ENCODE results near the gene GGT6. TPM values are rescaled to one million over a fixed set of nuclear protein-coding genes. Genes with fewer than 3 reads are reported as not detected.

Gene GGT6
- total RNA-seq, 4 donors from 2014 or later = 46.0 to 141 (median 68.5) TPM

- Histone ChIP-seq H3K4me1 (peaks cover 17 to 99% (median 32%) of the 10 kb centered on the region in 3 donors), H3K27me3 (peaks cover 0 to 24% (median 0%) of the 10 kb centered on the region in 4 donors), H3K27ac (peak overlapping the region in 3 of 4 donors; percentile 66 to 81 (median 66)), H3K4me3 (no peak overlapping the region), H3K9me3 (no peaks in the 10 kb centered on the region), H3K36me3 (no peaks in the 10 kb centered on the region)
- no peak for TF ChIP-seq POLR2A (IDR thresholded peaks at IDR 0.05)
- TF ChIP-seq CTCF (IDR thresholded peaks at IDR 0.05) = no peak
- 76 to 86% methylated on average over 6 to 7 of the region's 8 CpGs for WGBS, 2 donors
- intact Hi-C loops (cut with DNase I) = no loop called here
- no peak for DNase-seq
These were observed 52.8 kb downstream of the GGT6 start for GRCh38 chr17:4507361-4508111.

Other genes starting within 250 kb of the GGT6 start
- gene UBE2G1, start 193.9 kb downstream of the GGT6 start, total RNA-seq = 10 to 100 TPM; 52.5 to 88.2 (median 73.5) TPM
- gene SPNS3, start 126.6 kb downstream of the GGT6 start, total RNA-seq = under 1 TPM in 1 of 4 donors, not detected in 3; 0.27 TPM
- 10 to 100 TPM; 36.8 to 66.6 (median 47.6) TPM for gene SPNS2, start 61.7 kb downstream of the GGT6 start, total RNA-seq
- gene MYBBP1A, start 5.2 kb downstream of the GGT6 start, total RNA-seq = 10 to 100 TPM; 32.4 to 70.0 (median 54.4) TPM
- under 1 TPM; 0.41 to 0.76 (median 0.69) TPM for gene SMTNL2, start 24.0 kb upstream of the GGT6 start, total RNA-seq
- under 1 TPM in 1 of 4 donors, not detected in 3; 0.30 TPM for gene ALOX15, start 81.1 kb upstream of the GGT6 start, total RNA-seq
- 10 to 100 TPM; 10.3 to 25.0 (median 14.7) TPM for gene PELP1, start 143.6 kb upstream of the GGT6 start, total RNA-seq
- 10 to 100 TPM in 2 of 4 donors, 1 to 10 TPM in 2; 4.4 to 24.8 (median 10.1) TPM for gene ARRB2, start 150.1 kb upstream of the GGT6 start, total RNA-seq
- gene MED11, start 170.9 kb upstream of the GGT6 start, total RNA-seq = 10 to 100 TPM; 17.3 to 45.3 (median 29.7) TPM
- 1 to 10 TPM in 2 of 4 donors, not detected in 2; 1.1 to 1.7 TPM for gene ZMYND15, start 179.3 kb upstream of the GGT6 start, total RNA-seq
- 10 to 100 TPM; 15.2 to 28.2 (median 19.5) TPM for gene CXCL16, start 179.4 kb upstream of the GGT6 start, total RNA-seq
- gene TM4SF5, start 211.3 kb upstream of the GGT6 start, total RNA-seq = not detected
- gene VMO1, start 225.8 kb upstream of the GGT6 start, total RNA-seq = 1 to 10 TPM in 3 of 4 donors, not detected in 1; 1.3 to 5.2 (median 1.5) TPM
- gene GLTPD2, start 228.4 kb upstream of the GGT6 start, total RNA-seq = 1 to 10 TPM in 3 of 4 donors, not detected in 1; 1.1 to 2.0 (median 1.1) TPM
- gene PSMB6, start 235.6 kb upstream of the GGT6 start, total RNA-seq = 100 to 1,000 TPM; 154 to 216 (median 201) TPM
- gene PLD2, start 246.6 kb upstream of the GGT6 start, total RNA-seq = 100 to 1,000 TPM in 1 of 4 donors, 10 to 100 TPM in 3; 38.7 to 114 (median 86.7) TPM